MCF 10A (cell line): ENCODE data around the gene TUBAL3. TPM values are rescaled to one million over a fixed set of nuclear protein-coding genes. Genes with fewer than 3 reads are reported as not detected.
A peak's percentile ranks its signal among the peaks of the same experiment; 100 is the strongest.

Source experiments
- BruUV-seq: library from RNA; stranded (reverse); fragments of 400-500 nt; replicated peaks from 2 replicates; lab custom pipeline; 2021; lab: Mats Ljungman, UMichigan
- CTCF ChIA-PET: fragments of 300-600 bp; sonication (Branson Sonifier 250); formaldehyde crosslinking; extraction: SDS; loops from one replicate; lab custom pipeline; 2021; ENCODE audit warnings: antibody characterized with exemption, inconsistent platforms; lab: Yijun Ruan, JAX
- POLR2A ChIA-PET: fragments of 300-600, 350-650 bp; sonication (Branson Sonifier 250); formaldehyde crosslinking; extraction: SDS; loops from one replicate; lab custom pipeline; 2020; ENCODE audit warnings: antibody characterized with exemption, inconsistent platforms; lab: Yijun Ruan, JAX
- DNase-seq: peaks from one replicate; pipeline ENCODE4 v3.0.0-alpha.2; 2018; ENCODE audit not compliant: unreplicated experiment
- H3K27ac Mint-ChIP-seq: one replicate; pipeline ENCODE4 v1.8.0; 2022; ENCODE audit warnings: mild to moderate bottlenecking, low read depth, mixed read lengths; ENCODE audit not compliant: unreplicated experiment
- H3K27me3 Mint-ChIP-seq: one replicate; pipeline ENCODE4 v1.8.0; 2022; ENCODE audit warnings: mixed read lengths; ENCODE audit not compliant: insufficient read depth, unreplicated experiment
- H3K36me3 Mint-ChIP-seq: one replicate; pipeline ENCODE4 v1.8.0; 2022; ENCODE audit warnings: mild to moderate bottlenecking, moderate library complexity, mixed read lengths; ENCODE audit not compliant: insufficient read depth, unreplicated experiment
- H3K4me1 Mint-ChIP-seq: one replicate; pipeline ENCODE4 v1.8.0; 2022; ENCODE audit warnings: mixed read lengths; ENCODE audit not compliant: insufficient read depth, unreplicated experiment
- H3K4me3 Mint-ChIP-seq: one replicate; pipeline ENCODE4 v1.8.0; 2022; ENCODE audit warnings: mild to moderate bottlenecking, moderate library complexity, mixed read lengths; ENCODE audit not compliant: unreplicated experiment
- H3K9me3 Mint-ChIP-seq: one replicate; pipeline ENCODE4 v1.8.0; 2022; ENCODE audit warnings: mixed read lengths; ENCODE audit not compliant: unreplicated experiment
- intact Hi-C: fragments of 100-400 bp; cut with micrococcal nuclease; formaldehyde crosslinking; loops from 2 replicates; pipeline ENCODE4 v1.14.1; 2022
- total RNA-seq: library from RNA; stranded (reverse); gene quantifications from 2 replicates; pipeline ENCODE4 v1.2.3, GENCODE V29; 2022
- TF ChIP-seq, protein P1 (sequence below): fragments of 200-600 bp; IDR thresholded peaks from one replicate; pipeline ENCODE4 v1.8.0; 2022; ENCODE audit warnings: antibody characterized with exemption, mild to moderate bottlenecking; ENCODE audit not compliant: unreplicated experiment

TUBAL3 gene
- total RNA-seq, 1 experiment from 2014 or later, result 0.44 TPM

DNA sequence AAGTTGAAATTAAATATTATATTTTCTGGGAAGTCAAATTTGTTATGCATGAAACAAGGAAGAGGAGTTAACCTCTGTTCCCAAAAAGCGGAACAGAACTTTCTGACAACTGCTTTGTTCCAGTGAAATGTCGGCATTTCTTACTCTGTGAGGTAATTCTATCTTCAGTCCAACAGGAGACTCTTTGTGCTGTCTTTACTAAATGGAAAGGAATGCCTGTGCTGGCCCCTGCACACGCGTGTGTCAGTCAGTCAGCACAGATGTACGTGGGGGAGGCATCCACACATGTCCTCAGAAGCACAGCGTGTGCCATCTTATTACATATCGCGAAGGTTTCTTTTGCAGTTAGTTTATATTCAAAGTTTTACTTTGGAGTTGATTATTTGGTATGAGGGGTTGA lies 45.2 kb upstream of the TUBAL3 start:
- peak overlapping the region; percentile 81 for H3K4me3 Mint-ChIP-seq
- ChIA-PET POLR2A (interaction anchor here (0.7 to 2.8 kb wide), 13 partner anchors 14 to 215 kb away, joined by 3 to 9 read pairs (median 4); no protein-coding TSS in a partner anchor), CTCF (interaction anchor here (0.7 to 1.7 kb wide), 2 partner anchors 164 to 173 kb away, joined by 3 to 4 read pairs; no protein-coding TSS in a partner anchor)
- no peaks in the 10 kb centered on the region for H3K9me3 Mint-ChIP-seq
- peaks cover 41% of the 10 kb centered on the region for H3K36me3 Mint-ChIP-seq
- DNase-seq, result peak; percentile 57
- peaks cover 22% of the 10 kb centered on the region for H3K4me1 Mint-ChIP-seq
- H3K27me3 Mint-ChIP-seq, result no peaks in the 10 kb centered on the region
- TF ChIP-seq, protein P1, sequence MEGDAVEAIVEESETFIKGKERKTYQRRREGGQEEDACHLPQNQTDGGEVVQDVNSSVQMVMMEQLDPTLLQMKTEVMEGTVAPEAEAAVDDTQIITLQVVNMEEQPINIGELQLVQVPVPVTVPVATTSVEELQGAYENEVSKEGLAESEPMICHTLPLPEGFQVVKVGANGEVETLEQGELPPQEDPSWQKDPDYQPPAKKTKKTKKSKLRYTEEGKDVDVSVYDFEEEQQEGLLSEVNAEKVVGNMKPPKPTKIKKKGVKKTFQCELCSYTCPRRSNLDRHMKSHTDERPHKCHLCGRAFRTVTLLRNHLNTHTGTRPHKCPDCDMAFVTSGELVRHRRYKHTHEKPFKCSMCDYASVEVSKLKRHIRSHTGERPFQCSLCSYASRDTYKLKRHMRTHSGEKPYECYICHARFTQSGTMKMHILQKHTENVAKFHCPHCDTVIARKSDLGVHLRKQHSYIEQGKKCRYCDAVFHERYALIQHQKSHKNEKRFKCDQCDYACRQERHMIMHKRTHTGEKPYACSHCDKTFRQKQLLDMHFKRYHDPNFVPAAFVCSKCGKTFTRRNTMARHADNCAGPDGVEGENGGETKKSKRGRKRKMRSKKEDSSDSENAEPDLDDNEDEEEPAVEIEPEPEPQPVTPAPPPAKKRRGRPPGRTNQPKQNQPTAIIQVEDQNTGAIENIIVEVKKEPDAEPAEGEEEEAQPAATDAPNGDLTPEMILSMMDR, result no peak
- intact Hi-C loops, result loop anchor here (5.0 kb wide), 1 partner anchor 97 kb away; no protein-coding TSS in a partner anchor
- no TSS peak for BruUV-seq
- peak overlapping the region; percentile 89 for H3K27ac Mint-ChIP-seq

DNA sequence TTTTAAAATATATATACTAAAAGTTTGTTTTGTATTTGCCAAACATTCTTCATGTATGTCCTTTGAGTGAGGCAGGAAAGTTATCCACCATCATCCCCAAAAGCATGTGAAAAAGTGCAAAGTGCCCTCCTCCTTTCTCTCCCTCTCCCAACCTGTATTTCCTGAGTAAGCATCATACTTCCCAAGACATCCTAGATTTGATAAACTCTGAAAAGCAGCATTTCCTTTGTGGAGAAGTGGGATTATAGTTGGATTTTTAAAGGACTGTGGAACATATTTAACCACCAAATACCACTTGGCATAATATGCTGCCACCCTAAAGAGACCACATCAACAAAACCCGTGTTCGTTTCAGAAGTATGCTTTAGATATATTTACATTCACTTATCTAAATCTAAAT lies 44.6 kb upstream of the TUBAL3 start:
- intact Hi-C loops, result loop anchor here (5.0 kb wide), 1 partner anchor 98 kb away; no protein-coding TSS in a partner anchor
- Mint-ChIP-seq H3K36me3 (peaks cover 35% of the 10 kb centered on the region), H3K4me1 (peaks cover 28% of the 10 kb centered on the region), H3K4me3 (peak overlapping the region; percentile 81), H3K27ac (peak overlapping the region; percentile 89), H3K27me3 (no peaks in the 10 kb centered on the region), H3K9me3 (no peaks in the 10 kb centered on the region)
- DNase-seq, result no peak
- BruUV-seq, result no TSS peak
- TF ChIP-seq, protein P1, result no peak
- ChIA-PET POLR2A (interaction anchor here (3.3 kb wide), 1 partner anchor 135 kb away, joined by 31 read pairs; no protein-coding TSS in a partner anchor), CTCF (no interaction called here)

DNA sequence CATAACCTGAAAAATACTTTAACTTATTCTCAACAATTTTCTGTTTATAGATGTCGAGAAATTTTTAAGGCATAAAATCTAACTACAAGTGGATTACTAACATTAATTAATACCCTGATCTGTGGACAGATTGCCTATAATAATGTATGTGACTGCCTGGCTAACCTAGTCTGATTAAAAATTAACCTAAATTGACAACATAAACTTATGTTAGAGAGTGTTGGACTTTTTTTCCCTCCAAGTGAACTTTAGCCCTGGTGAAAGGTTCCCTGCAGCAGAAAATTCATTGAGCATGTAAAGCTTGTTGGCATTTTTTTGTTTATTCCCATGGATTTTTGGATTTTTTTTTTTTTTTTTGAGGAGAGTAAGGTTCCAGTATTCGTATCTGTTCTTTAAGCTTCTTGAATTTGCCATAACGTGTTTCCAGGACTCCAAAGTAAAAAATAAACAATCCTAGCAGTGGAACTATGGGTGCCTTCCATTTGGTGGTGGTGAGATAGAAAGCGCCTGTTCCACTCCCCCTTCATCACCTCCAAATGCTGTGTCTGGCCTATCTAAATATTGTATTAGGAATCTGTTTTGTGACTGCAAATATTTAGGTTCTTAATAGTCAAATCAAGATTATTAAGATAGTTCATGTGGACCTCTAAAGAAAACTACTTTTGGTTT lies 43.8 kb upstream of the TUBAL3 start:
- ChIA-PET POLR2A (interaction anchor here (0.9 to 7.4 kb wide), 14 partner anchors 14 to 363 kb away, joined by 4 to 121 read pairs (median 24); no protein-coding TSS in a partner anchor), CTCF (interaction anchor here (0.7 to 10.5 kb wide), 2 partner anchors 16 to 171 kb away, joined by 3 to 264 read pairs; no protein-coding TSS in a partner anchor)
- H3K4me3 Mint-ChIP-seq, result peak overlapping the region; percentile 81
- no TSS peak for BruUV-seq
- TF ChIP-seq, protein P1, result no peak
- peaks cover 28% of the 10 kb centered on the region for H3K4me1 Mint-ChIP-seq
- peaks cover 28% of the 10 kb centered on the region for H3K36me3 Mint-ChIP-seq
- intact Hi-C loops, result loop anchor here (5.0 kb wide), 1 partner anchor 99 kb away; no protein-coding TSS in a partner anchor
- no peaks in the 10 kb centered on the region for H3K27me3 Mint-ChIP-seq
- DNase-seq, result no peak
- H3K9me3 Mint-ChIP-seq, result no peaks in the 10 kb centered on the region
- peak overlapping the region; percentile 89 for H3K27ac Mint-ChIP-seq

DNA sequence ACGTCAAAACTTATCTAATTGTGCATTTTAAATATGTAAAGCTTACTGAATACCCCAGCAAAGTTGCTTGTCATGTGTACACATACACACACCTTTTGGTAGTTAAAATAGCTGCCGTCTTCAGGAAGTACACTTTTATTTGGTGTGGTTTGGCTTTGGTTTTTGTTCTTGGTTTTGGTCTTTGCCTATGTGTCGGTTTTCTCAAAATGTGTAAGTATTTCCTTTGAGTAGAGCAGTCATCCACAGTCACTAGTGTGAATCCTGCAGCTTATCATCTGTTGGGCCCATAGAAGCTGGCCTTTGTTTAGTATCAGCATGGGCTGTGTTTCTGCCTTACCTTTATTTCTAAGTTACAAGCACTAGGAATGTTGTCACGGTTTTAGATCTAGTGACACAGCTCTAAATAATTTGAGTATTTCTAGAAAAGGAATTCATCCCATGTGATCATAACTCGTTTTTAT lies 43.0 kb upstream of the TUBAL3 start:
- Mint-ChIP-seq H3K27me3 (no peaks in the 10 kb centered on the region), H3K9me3 (no peaks in the 10 kb centered on the region), H3K4me1 (peaks cover 28% of the 10 kb centered on the region), H3K27ac (peak overlapping the region; percentile 89), H3K4me3 (peak overlapping the region; percentile 81), H3K36me3 (peaks cover 19% of the 10 kb centered on the region)
- POLR2A ChIA-PET, result interaction anchor here (0.6 to 7.4 kb wide), 16 partner anchors 15 to 364 kb away, joined by 4 to 121 read pairs (median 15); no protein-coding TSS in a partner anchor
- intact Hi-C loops, result loop anchor here (5.0 kb wide), 1 partner anchor 100 kb away; no protein-coding TSS in a partner anchor
- no peak for DNase-seq
- no TSS peak for BruUV-seq
- CTCF ChIA-PET, result interaction anchor here (1.2 to 10.5 kb wide), 2 partner anchors 91 to 172 kb away, joined by 3 to 264 read pairs; no protein-coding TSS in a partner anchor
- TF ChIP-seq, protein P1, result no peak
